A549 (cell line): ENCODE results near the gene CGREF1. TPM values are rescaled to one million over a fixed set of nuclear protein-coding genes. Genes with fewer than 3 reads are reported as not detected.

Source experiments
- BHLHE40 ChIP-seq: IDR thresholded peaks from 2 replicates; pipeline ENCODE4 v1.6.1; 2012; ENCODE audit warnings: low read depth, low read length, inconsistent platforms
- CEBPB ChIP-seq, 2 experiments: fragments of >200 bp in 1 of 2; sonication (Bioruptor Twin) in 1 of 2; formaldehyde crosslinking in 1 of 2; IDR thresholded peaks; 2 replicates each; pipeline ENCODE4 v1.6.1; 2012 to 2016
- CHD2 ChIP-seq: fragments of 150-350 bp; IDR thresholded peaks from 2 replicates; pipeline ENCODE4 v1.6.1; 2014; ENCODE audit warnings: low read length; ENCODE audit not compliant: partially characterized antibody
- CHD4 ChIP-seq: fragments of 200-600 bp; sonication (generic); IDR thresholded peaks from 2 replicates; pipeline ENCODE4 v1.6.1; 2016; ENCODE audit warnings: antibody characterized with exemption, mild to moderate bottlenecking, borderline replicate concordance
- EHF ChIP-seq: fragments of 250-450 bp; sonication (Bioruptor Pico); IDR thresholded peaks from 2 replicates; pipeline ENCODE4 v1.5.0; 2020; ENCODE audit warnings: mild to moderate bottlenecking
- ESRRA ChIP-seq: fragments of 150-350 bp; IDR thresholded peaks from 2 replicates; pipeline ENCODE4 v1.6.1; 2014; ENCODE audit warnings: mild to moderate bottlenecking, low read length, borderline replicate concordance
- FOSB ChIP-seq: fragments of 250-450 bp; sonication (Bioruptor Pico); IDR thresholded peaks from 2 replicates; pipeline ENCODE4 v1.5.0; 2020; ENCODE audit warnings: mild to moderate bottlenecking, moderate library complexity
- GATA3 ChIP-seq: IDR thresholded peaks from 2 replicates; pipeline ENCODE4 v1.6.1; 2012; ENCODE audit warnings: borderline replicate concordance
- HDAC2 ChIP-seq: fragments of 200-600 bp; sonication (generic); IDR thresholded peaks from 2 replicates; pipeline ENCODE4 v1.6.1; 2016
- JUNB ChIP-seq: fragments of >200 bp; sonication (Bioruptor Twin); formaldehyde crosslinking; IDR thresholded peaks from 2 replicates; pipeline ENCODE4 v1.6.1; 2016
- KDM1A ChIP-seq: fragments of 200-600 bp; sonication (generic); IDR thresholded peaks from 2 replicates; pipeline ENCODE4 v1.6.1; 2016; ENCODE audit warnings: low read depth, mild to moderate bottlenecking
- KDM5A ChIP-seq: fragments of 200-600 bp; sonication (generic); IDR thresholded peaks from 2 replicates; pipeline ENCODE4 v1.6.1; 2016; ENCODE audit warnings: antibody characterized with exemption, mild to moderate bottlenecking
- MAFK ChIP-seq: fragments of 450-650 bp; IDR thresholded peaks from 2 replicates; pipeline ENCODE4 v1.6.1; 2014; ENCODE audit not compliant: partially characterized antibody
- MAZ ChIP-seq: fragments of 150-350 bp; IDR thresholded peaks from 2 replicates; pipeline ENCODE4 v1.6.1; 2014; ENCODE audit warnings: antibody characterized with exemption, low read depth, low read length, borderline replicate concordance
- MYC ChIP-seq: IDR thresholded peaks from 2 replicates; pipeline ENCODE4 v1.6.1; 2012; ENCODE audit warnings: mild to moderate bottlenecking, inconsistent platforms, low read length, improper control_type of control experiment, borderline replicate concordance
- NFE2L2 ChIP-seq: fragments of 150-350 bp; conservative IDR thresholded peaks from 2 replicates; pipeline ENCODE4 v1.6.1; 2014; ENCODE audit warnings: low read length
- PHF8 ChIP-seq: fragments of 200-600 bp; sonication (generic); IDR thresholded peaks from 2 replicates; pipeline ENCODE4 v1.6.1; 2016; ENCODE audit warnings: low read depth, mild to moderate bottlenecking, antibody characterized with exemption, moderate library complexity, borderline replicate concordance
- POLR2A ChIP-seq: IDR thresholded peaks from 2 replicates; pipeline ENCODE4 v1.6.1; 2012; ENCODE audit warnings: mild to moderate bottlenecking, low read length
- POLR2AphosphoS2 ChIP-seq: conservative IDR thresholded peaks from 2 replicates; pipeline ENCODE4 v1.6.1; 2012; ENCODE audit warnings: low read length, improper control_type of control experiment, inconsistent platforms
- RAD21 ChIP-seq, 2 experiments: fragments of >200 bp in 1 of 2; sonication (Bioruptor Twin) in 1 of 2; formaldehyde crosslinking in 1 of 2; IDR thresholded peaks in 1 of 2; conservative IDR thresholded peaks in 1 of 2; 2 replicates in 1 of 2; 3 replicates in 1 of 2; pipeline ENCODE4 v1.6.1; 2012 to 2018; ENCODE audit warnings: inconsistent platforms in 1 of 2
- SMC3 ChIP-seq: fragments of >200 bp; sonication (Bioruptor Twin); formaldehyde crosslinking; IDR thresholded peaks from 3 replicates; pipeline ENCODE4 v1.6.1; 2018; ENCODE audit warnings: inconsistent platforms
- SREBF2 ChIP-seq: fragments of 450-650 bp; IDR thresholded peaks from 2 replicates; pipeline ENCODE4 v1.6.1; 2014; ENCODE audit warnings: mild to moderate bottlenecking, moderate library complexity
- TFCP2L1 ChIP-seq: fragments of 250-450 bp; sonication (Bioruptor Pico); IDR thresholded peaks from 2 replicates; pipeline ENCODE4 v1.5.0; 2021; ENCODE audit warnings: mild to moderate bottlenecking
- TP53 ChIP-seq: fragments of 250-450 bp; sonication (Bioruptor Pico); IDR thresholded peaks from 2 replicates; pipeline ENCODE4 v1.5.0; 2021; ENCODE audit warnings: mild to moderate bottlenecking, moderate library complexity
- ZFP36 ChIP-seq: fragments of 450-650 bp; IDR thresholded peaks from 2 replicates; pipeline ENCODE4 v1.6.1; 2014; ENCODE audit warnings: borderline replicate concordance; ENCODE audit not compliant: partially characterized antibody
- polyA plus RNA-seq, 4 experiments: library from polyadenylated mRNA; depleted of rRNA in 3 of 4; stranded (reverse); fragments of >200 nt; fragmentation: RNase III in 1 of 4; extraction: RNeasy Plus Mini Kit Qiagen cat#74134 plus additional on column Dnase treatment in 1 of 4; gene quantifications; 2 replicates in 3 of 4; 3 replicates in 1 of 4; pipeline ENCODE4 v1.2.3, GENCODE V29; 2011 to 2017
- TF ChIP-seq, protein P1 (sequence below): fragments of >200 bp; sonication (Bioruptor Twin); formaldehyde crosslinking; IDR thresholded peaks from 3 replicates; pipeline ENCODE4 v1.6.1; 2016
- TF ChIP-seq, protein P2 (sequence below): IDR thresholded peaks from 2 replicates; pipeline ENCODE4 v1.6.1; 2012
- TF ChIP-seq, protein P3 (sequence below): fragments of >200 bp; sonication (Bioruptor Twin); formaldehyde crosslinking; IDR thresholded peaks from 3 replicates; pipeline ENCODE4 v1.5.1; 2016
- TF ChIP-seq, protein P4 (sequence below): IDR thresholded peaks from 2 replicates; pipeline ENCODE4 v1.6.1; 2012
- TF ChIP-seq, protein P5 (sequence below): IDR thresholded peaks from 2 replicates; pipeline ENCODE4 v1.6.1; 2012; ENCODE audit warnings: low read depth, borderline replicate concordance

The CGREF1 gene
- polyA plus RNA-seq, 2 of the 4 experiments (the other 2 are of a cell fraction) = 5.1 to 5.8 TPM

DNA sequence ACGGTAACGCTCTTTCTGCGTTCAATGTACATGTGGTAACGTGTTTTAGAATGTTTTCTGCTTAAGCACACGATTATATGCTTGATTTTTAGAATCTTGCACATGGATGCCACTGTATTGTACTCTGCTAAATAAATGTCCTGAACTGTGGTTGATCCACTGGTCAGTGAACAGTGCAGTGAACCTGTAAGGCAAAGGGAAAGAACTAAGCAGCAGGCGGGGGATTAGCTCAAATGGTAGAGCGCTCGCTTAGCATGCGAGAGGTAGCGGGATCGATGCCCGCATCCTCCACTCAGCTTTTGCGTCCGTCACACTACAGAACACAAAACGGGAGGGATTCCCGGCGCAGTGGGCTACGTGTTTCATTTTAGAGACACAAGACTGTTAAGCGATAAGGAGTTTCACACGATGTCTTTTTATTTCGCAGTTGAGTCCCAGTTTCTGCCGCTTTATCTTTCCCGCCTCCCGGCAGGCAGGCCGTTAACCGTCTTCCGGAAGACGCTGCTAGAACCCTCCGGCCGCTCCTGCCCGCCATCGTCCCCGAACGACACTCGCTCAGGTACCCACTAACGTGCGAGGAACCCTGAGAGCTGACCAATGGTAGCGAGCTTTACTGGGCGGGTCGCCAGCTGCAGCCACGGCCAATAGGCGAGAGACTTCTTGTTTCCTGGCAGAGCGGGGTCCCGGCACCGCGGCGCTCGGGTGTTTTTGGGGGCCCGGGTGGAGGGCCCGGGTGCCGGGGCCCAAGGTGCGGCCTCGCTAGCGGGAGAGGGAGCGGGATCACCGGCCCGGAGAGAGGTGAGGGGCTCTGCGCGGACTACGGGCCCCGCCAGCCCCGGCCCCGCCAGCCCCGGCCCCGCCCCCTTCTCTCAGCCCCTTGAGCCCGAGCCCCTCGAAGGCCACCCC, 67.7 kb downstream of the CGREF1 start, which contains the start of gene AGBL5 (continued):
- TF ChIP-seq PHF8 (peak; percentile 48; the same call in 1 of the 2 replicates), EHF (CRISPR knock-in tag) (no peak), KDM5A (no peak), FOSB (CRISPR knock-in tag) (peak; percentile 77; the same call in 1 of the 2 replicates), GATA3 (no peak; the same call in 1 of the 2 replicates), CHD4 (no peak), JUNB (no peak), NFE2L2 (peak; percentile 20; the same call in 1 of the 2 replicates), TFCP2L1 (CRISPR knock-in tag) (peak; percentile 95; the same call in 1 of the 2 replicates), SREBF2 (peak; percentile 93), KDM1A (no peak), CHD2 (peak; percentile 18), ZFP36 (no peak), ESRRA (no peak), MAZ (0 out of 2 replicates have a peak, but pooled peaks have one; percentile 36), RAD21 (conservative IDR thresholded peaks at IDR 0.05 in 1 of 2, IDR thresholded peaks at IDR 0.05 in 1 of 2) (no peak), HDAC2 (no peak; the same call in 1 of the 2 replicates), CEBPB (IDR thresholded peaks at IDR 0.05) (no peak; a peak in 1 of 4 replicates), MAFK (no peak), TP53 (CRISPR knock-in tag) (no peak; the same call in 1 of the 2 replicates), BHLHE40 (no peak), MYC (peak; percentile 58; the same call in 1 of the 2 replicates), POLR2A (peak; percentile 47), SMC3 (no peak; the same call in 2 of the 3 replicates), POLR2AphosphoS2 (peak; percentile 96)
- TF ChIP-seq, protein P1, sequence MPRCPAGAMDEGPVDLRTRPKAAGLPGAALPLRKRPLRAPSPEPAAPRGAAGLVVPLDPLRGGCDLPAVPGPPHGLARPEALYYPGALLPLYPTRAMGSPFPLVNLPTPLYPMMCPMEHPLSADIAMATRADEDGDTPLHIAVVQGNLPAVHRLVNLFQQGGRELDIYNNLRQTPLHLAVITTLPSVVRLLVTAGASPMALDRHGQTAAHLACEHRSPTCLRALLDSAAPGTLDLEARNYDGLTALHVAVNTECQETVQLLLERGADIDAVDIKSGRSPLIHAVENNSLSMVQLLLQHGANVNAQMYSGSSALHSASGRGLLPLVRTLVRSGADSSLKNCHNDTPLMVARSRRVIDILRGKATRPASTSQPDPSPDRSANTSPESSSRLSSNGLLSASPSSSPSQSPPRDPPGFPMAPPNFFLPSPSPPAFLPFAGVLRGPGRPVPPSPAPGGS = peak; percentile 87; the same call in 2 of the 3 replicates
- TF ChIP-seq, protein P2, sequence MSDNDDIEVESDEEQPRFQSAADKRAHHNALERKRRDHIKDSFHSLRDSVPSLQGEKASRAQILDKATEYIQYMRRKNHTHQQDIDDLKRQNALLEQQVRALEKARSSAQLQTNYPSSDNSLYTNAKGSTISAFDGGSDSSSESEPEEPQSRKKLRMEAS = peak; percentile 100
- TF ChIP-seq, protein P3, sequence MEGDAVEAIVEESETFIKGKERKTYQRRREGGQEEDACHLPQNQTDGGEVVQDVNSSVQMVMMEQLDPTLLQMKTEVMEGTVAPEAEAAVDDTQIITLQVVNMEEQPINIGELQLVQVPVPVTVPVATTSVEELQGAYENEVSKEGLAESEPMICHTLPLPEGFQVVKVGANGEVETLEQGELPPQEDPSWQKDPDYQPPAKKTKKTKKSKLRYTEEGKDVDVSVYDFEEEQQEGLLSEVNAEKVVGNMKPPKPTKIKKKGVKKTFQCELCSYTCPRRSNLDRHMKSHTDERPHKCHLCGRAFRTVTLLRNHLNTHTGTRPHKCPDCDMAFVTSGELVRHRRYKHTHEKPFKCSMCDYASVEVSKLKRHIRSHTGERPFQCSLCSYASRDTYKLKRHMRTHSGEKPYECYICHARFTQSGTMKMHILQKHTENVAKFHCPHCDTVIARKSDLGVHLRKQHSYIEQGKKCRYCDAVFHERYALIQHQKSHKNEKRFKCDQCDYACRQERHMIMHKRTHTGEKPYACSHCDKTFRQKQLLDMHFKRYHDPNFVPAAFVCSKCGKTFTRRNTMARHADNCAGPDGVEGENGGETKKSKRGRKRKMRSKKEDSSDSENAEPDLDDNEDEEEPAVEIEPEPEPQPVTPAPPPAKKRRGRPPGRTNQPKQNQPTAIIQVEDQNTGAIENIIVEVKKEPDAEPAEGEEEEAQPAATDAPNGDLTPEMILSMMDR = no peak
- TF ChIP-seq, protein P4, sequence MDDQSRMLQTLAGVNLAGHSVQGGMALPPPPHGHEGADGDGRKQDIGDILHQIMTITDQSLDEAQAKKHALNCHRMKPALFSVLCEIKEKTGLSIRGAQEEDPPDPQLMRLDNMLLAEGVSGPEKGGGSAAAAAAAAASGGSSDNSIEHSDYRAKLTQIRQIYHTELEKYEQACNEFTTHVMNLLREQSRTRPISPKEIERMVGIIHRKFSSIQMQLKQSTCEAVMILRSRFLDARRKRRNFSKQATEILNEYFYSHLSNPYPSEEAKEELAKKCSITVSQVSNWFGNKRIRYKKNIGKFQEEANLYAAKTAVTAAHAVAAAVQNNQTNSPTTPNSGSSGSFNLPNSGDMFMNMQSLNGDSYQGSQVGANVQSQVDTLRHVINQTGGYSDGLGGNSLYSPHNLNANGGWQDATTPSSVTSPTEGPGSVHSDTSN = peak; percentile 55; the same call in 1 of the 2 replicates
- TF ChIP-seq, protein P5, sequence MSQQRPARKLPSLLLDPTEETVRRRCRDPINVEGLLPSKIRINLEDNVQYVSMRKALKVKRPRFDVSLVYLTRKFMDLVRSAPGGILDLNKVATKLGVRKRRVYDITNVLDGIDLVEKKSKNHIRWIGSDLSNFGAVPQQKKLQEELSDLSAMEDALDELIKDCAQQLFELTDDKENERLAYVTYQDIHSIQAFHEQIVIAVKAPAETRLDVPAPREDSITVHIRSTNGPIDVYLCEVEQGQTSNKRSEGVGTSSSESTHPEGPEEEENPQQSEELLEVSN = peak; percentile 99

Other genes starting within 250 kb of the CGREF1 start
- 12.0 and 12.1 TPM in 2 replicates for gene MAPRE3, start 148.5 kb downstream of the CGREF1 start, polyA plus RNA-seq (2011; rRNA removed)
- 19.3 to 21.8 TPM (median 21.5 TPM) in 3 replicates for gene MAPRE3, start 148.5 kb downstream of the CGREF1 start, polyA plus RNA-seq (2017; fragmentation: RNase III; extraction: RNeasy Plus Mini Kit Qiagen cat#74134 plus additional on column Dnase treatment)
- gene TMEM214, start 86.2 kb downstream of the CGREF1 start, polyA plus RNA-seq (2011; rRNA removed) = 74.9 and 106 TPM in 2 replicates
- gene TMEM214, start 86.2 kb downstream of the CGREF1 start, polyA plus RNA-seq (2017; fragmentation: RNase III; extraction: RNeasy Plus Mini Kit Qiagen cat#74134 plus additional on column Dnase treatment) = 48.1 to 57.0 TPM (median 54.3 TPM) in 3 replicates
- gene AGBL5, start 67.5 kb downstream of the CGREF1 start, polyA plus RNA-seq (2011; rRNA removed) = 48.3 and 52.7 TPM in 2 replicates
- gene AGBL5, start 67.5 kb downstream of the CGREF1 start, polyA plus RNA-seq (2017; fragmentation: RNase III; extraction: RNeasy Plus Mini Kit Qiagen cat#74134 plus additional on column Dnase treatment) = 25.5 to 28.3 TPM (median 26.1 TPM) in 3 replicates
- gene OST4, start 47.5 kb downstream of the CGREF1 start, polyA plus RNA-seq (2011; rRNA removed) = 392 and 408 TPM in 2 replicates
- gene OST4, start 47.5 kb downstream of the CGREF1 start, polyA plus RNA-seq (2017; fragmentation: RNase III; extraction: RNeasy Plus Mini Kit Qiagen cat#74134 plus additional on column Dnase treatment) = 809 to 921 TPM (median 880 TPM) in 3 replicates
- gene EMILIN1, start 40.5 kb downstream of the CGREF1 start, polyA plus RNA-seq (2011; rRNA removed) = 0.13 TPM in 2 replicates
- 0.46 to 0.51 TPM (median 0.49 TPM) in 3 replicates for gene EMILIN1, start 40.5 kb downstream of the CGREF1 start, polyA plus RNA-seq (2017; fragmentation: RNase III; extraction: RNeasy Plus Mini Kit Qiagen cat#74134 plus additional on column Dnase treatment)
- gene KHK, start 32.4 kb downstream of the CGREF1 start, polyA plus RNA-seq (2011; rRNA removed) = 4.2 and 4.4 TPM in 2 replicates
- gene KHK, start 32.4 kb downstream of the CGREF1 start, polyA plus RNA-seq (2017; fragmentation: RNase III; extraction: RNeasy Plus Mini Kit Qiagen cat#74134 plus additional on column Dnase treatment) = 7.6 to 8.5 TPM (median 8.3 TPM) in 3 replicates
- gene ABHD1, start 4.7 kb upstream of the CGREF1 start, polyA plus RNA-seq (2011; rRNA removed) = 1.9 and 2.4 TPM in 2 replicates
- gene ABHD1, start 4.7 kb upstream of the CGREF1 start, polyA plus RNA-seq (2017; fragmentation: RNase III; extraction: RNeasy Plus Mini Kit Qiagen cat#74134 plus additional on column Dnase treatment) = 0.96 to 1.0 TPM (median 1.0 TPM) in 3 replicates
- gene PREB, start 15.5 kb upstream of the CGREF1 start, polyA plus RNA-seq (2011; rRNA removed) = 79.9 and 139 TPM in 2 replicates
- gene PREB, start 15.5 kb upstream of the CGREF1 start, polyA plus RNA-seq (2017; fragmentation: RNase III; extraction: RNeasy Plus Mini Kit Qiagen cat#74134 plus additional on column Dnase treatment) = 52.3 to 58.2 TPM (median 54.6 TPM) in 3 replicates
- not detected in 2 replicates for gene PRR30, start 20.3 kb upstream of the CGREF1 start, polyA plus RNA-seq (2011; rRNA removed)
- gene PRR30, start 20.3 kb upstream of the CGREF1 start, polyA plus RNA-seq (2017; fragmentation: RNase III; extraction: RNeasy Plus Mini Kit Qiagen cat#74134 plus additional on column Dnase treatment) = not detected in 3 replicates
- not detected in 2 replicates for gene TCF23, start 29.9 kb upstream of the CGREF1 start, polyA plus RNA-seq (2011; rRNA removed)
- not detected in 3 replicates for gene TCF23, start 29.9 kb upstream of the CGREF1 start, polyA plus RNA-seq (2017; fragmentation: RNase III; extraction: RNeasy Plus Mini Kit Qiagen cat#74134 plus additional on column Dnase treatment)
- 346 and 429 TPM in 2 replicates for gene ATRAID, start 92.9 kb upstream of the CGREF1 start, polyA plus RNA-seq (2011; rRNA removed)
- 166 to 176 TPM (median 172 TPM) in 3 replicates for gene ATRAID, start 92.9 kb upstream of the CGREF1 start, polyA plus RNA-seq (2017; fragmentation: RNase III; extraction: RNeasy Plus Mini Kit Qiagen cat#74134 plus additional on column Dnase treatment)
- 86.7 and 104 TPM in 2 replicates for gene SLC5A6, start 93.1 kb upstream of the CGREF1 start, polyA plus RNA-seq (2011; rRNA removed)
- gene SLC5A6, start 93.1 kb upstream of the CGREF1 start, polyA plus RNA-seq (2017; fragmentation: RNase III; extraction: RNeasy Plus Mini Kit Qiagen cat#74134 plus additional on column Dnase treatment) = 77.2 to 86.6 TPM (median 82.7 TPM) in 3 replicates
- gene CAD, start 98.2 kb upstream of the CGREF1 start, polyA plus RNA-seq (2011; rRNA removed) = 50.5 and 61.8 TPM in 2 replicates
- 69.3 to 71.2 TPM (median 70.2 TPM) in 3 replicates for gene CAD, start 98.2 kb upstream of the CGREF1 start, polyA plus RNA-seq (2017; fragmentation: RNase III; extraction: RNeasy Plus Mini Kit Qiagen cat#74134 plus additional on column Dnase treatment)
- gene SLC30A3, start 143.9 kb upstream of the CGREF1 start, polyA plus RNA-seq (2011; rRNA removed) = 0.90 and 0.97 TPM in 2 replicates
- 1.6 to 1.9 TPM (median 1.7 TPM) in 3 replicates for gene SLC30A3, start 143.9 kb upstream of the CGREF1 start, polyA plus RNA-seq (2017; fragmentation: RNase III; extraction: RNeasy Plus Mini Kit Qiagen cat#74134 plus additional on column Dnase treatment)
- 0.12 TPM in 1 of 2 replicates, not detected in the other for gene DNAJC5G, start 156.3 kb upstream of the CGREF1 start, polyA plus RNA-seq (2011; rRNA removed)
- not detected in 3 replicates for gene DNAJC5G, start 156.3 kb upstream of the CGREF1 start, polyA plus RNA-seq (2017; fragmentation: RNase III; extraction: RNeasy Plus Mini Kit Qiagen cat#74134 plus additional on column Dnase treatment)
- gene TRIM54, start 163.3 kb upstream of the CGREF1 start, polyA plus RNA-seq (2011; rRNA removed) = 0.05 and 0.14 TPM in 2 replicates
- gene TRIM54, start 163.3 kb upstream of the CGREF1 start, polyA plus RNA-seq (2017; fragmentation: RNase III; extraction: RNeasy Plus Mini Kit Qiagen cat#74134 plus additional on column Dnase treatment) = 0.07 to 0.13 TPM (median 0.11 TPM) in 3 replicates
- gene UCN, start 189.3 kb upstream of the CGREF1 start, polyA plus RNA-seq (2011; rRNA removed) = 1.0 TPM in 2 replicates
- 0.76 to 1.3 TPM (median 1.0 TPM) in 3 replicates for gene UCN, start 189.3 kb upstream of the CGREF1 start, polyA plus RNA-seq (2017; fragmentation: RNase III; extraction: RNeasy Plus Mini Kit Qiagen cat#74134 plus additional on column Dnase treatment)
- 130 and 157 TPM in 2 replicates for gene MPV17, start 204.0 kb upstream of the CGREF1 start, polyA plus RNA-seq (2011; rRNA removed)
- gene MPV17, start 204.0 kb upstream of the CGREF1 start, polyA plus RNA-seq (2017; fragmentation: RNase III; extraction: RNeasy Plus Mini Kit Qiagen cat#74134 plus additional on column Dnase treatment) = 61.4 to 70.5 TPM (median 67.7 TPM) in 3 replicates
- 101 and 130 TPM in 2 replicates for gene GTF3C2, start 237.6 kb upstream of the CGREF1 start, polyA plus RNA-seq (2011; rRNA removed)
- gene GTF3C2, start 237.6 kb upstream of the CGREF1 start, polyA plus RNA-seq (2017; fragmentation: RNase III; extraction: RNeasy Plus Mini Kit Qiagen cat#74134 plus additional on column Dnase treatment) = 69.2 to 78.2 TPM (median 75.4 TPM) in 3 replicates